Keratinocyte (primary cell): ENCODE data around the gene LMNTD2.

Experiments used
- EZH2 ChIP-seq: IDR thresholded peaks from one replicate; pipeline ENCODE4 v1.6.1; 2012; ENCODE audit warnings: inconsistent platforms, mild to moderate bottlenecking, low read length, moderate library complexity
- TF ChIP-seq, protein P1 (sequence below), 3 experiments: IDR thresholded peaks in 1 of 3; conservative IDR thresholded peaks in 1 of 3; optimal IDR thresholded peaks in 1 of 3; 2 replicates in 2 of 3; 3 replicates in 1 of 3; pipeline versions ENCODE3 to v1.5.1; 2011; ENCODE audit warnings: low read length in 3 of 3, mild to moderate bottlenecking in 3 of 3, moderate library complexity in 2 of 3, control low read depth in 1 of 3, inconsistent platforms in 1 of 3; ENCODE audit not compliant: insufficient read depth in 2 of 3; ENCODE audit errors: extremely low read depth in 1 of 3

- TF ChIP-seq EZH2 = no peak
- TF ChIP-seq, protein P1, sequence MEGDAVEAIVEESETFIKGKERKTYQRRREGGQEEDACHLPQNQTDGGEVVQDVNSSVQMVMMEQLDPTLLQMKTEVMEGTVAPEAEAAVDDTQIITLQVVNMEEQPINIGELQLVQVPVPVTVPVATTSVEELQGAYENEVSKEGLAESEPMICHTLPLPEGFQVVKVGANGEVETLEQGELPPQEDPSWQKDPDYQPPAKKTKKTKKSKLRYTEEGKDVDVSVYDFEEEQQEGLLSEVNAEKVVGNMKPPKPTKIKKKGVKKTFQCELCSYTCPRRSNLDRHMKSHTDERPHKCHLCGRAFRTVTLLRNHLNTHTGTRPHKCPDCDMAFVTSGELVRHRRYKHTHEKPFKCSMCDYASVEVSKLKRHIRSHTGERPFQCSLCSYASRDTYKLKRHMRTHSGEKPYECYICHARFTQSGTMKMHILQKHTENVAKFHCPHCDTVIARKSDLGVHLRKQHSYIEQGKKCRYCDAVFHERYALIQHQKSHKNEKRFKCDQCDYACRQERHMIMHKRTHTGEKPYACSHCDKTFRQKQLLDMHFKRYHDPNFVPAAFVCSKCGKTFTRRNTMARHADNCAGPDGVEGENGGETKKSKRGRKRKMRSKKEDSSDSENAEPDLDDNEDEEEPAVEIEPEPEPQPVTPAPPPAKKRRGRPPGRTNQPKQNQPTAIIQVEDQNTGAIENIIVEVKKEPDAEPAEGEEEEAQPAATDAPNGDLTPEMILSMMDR (optimal IDR thresholded peaks at IDR 0.05 in 1 of 3, IDR thresholded peaks at IDR 0.05 in 1 of 3, conservative IDR thresholded peaks at IDR 0.05 in 1 of 3; ENCODE audit: extremely low read depth in 1 of 3, insufficient read depth in 2 of 3, low read length in 3 of 3) = no peak
These were observed 19.7 kb downstream of the LMNTD2 start for GRCh38 chr11:540583-541432.
